ENCODE data around the gene FBXO39. TPM values are rescaled to one million over a fixed set of nuclear protein-coding genes. Genes with fewer than 3 reads are reported as not detected.
A peak's percentile ranks its signal among the peaks of the same experiment; 100 is the strongest.
"Not testable (repeated sequence)": the region's sequence is repeated elsewhere in the genome, so short reads cannot be mapped to it uniquely, and the experiment has no call there.

The FBXO39 gene
- total RNA-seq, 2 donors from 2014 or later = 0.49 TPM; not detected in 1

- Histone ChIP-seq H3K27ac (peak overlapping the region in 1 of 2 donors; percentile 72), H3K36me3 (peaks cover 14% of the 10 kb centered on the region), H3K4me3 (peak overlapping the region; percentile 77), H3K9me3 (no peaks in the 10 kb centered on the region), H3K4me1 (ENCODE audit: control insufficient read depth in 1 of 2, low read depth in 2 of 2) (peaks cover 6 to 46% of the 10 kb centered on the region in 2 donors), H3K27me3 (replicated peaks; ENCODE audit: insufficient read depth) (no peaks in the 10 kb centered on the region)
- TF ChIP-seq CTCF (IDR thresholded peaks at IDR 0.05) = no peak
- ATAC-seq (ENCODE audit: insufficient number of reproducible peaks, low FRiP score, low read depth) (no peak), DNase-seq (ENCODE audit: low spot score) (no peak)
Observed at GRCh38 chr17:6756425-6757031, 19.5 kb upstream of the FBXO39 start.

GRCh38 chr17:6757747-6758146, 18.3 kb upstream of the FBXO39 start:
- H3K27ac ChIP-seq = no peak overlapping the region
- H3K4me3 ChIP-seq = no peak overlapping the region
- H3K36me3 ChIP-seq = peaks cover 15% of the 10 kb centered on the region
- H3K9me3 ChIP-seq = no peaks in the 10 kb centered on the region
- DNase-seq (ENCODE audit: low spot score) (no peak), ATAC-seq (ENCODE audit: insufficient number of reproducible peaks, low FRiP score, low read depth) (no peak)
- H3K27me3 ChIP-seq (replicated peaks; ENCODE audit: insufficient read depth) = no peaks in the 10 kb centered on the region
- TF ChIP-seq CTCF (IDR thresholded peaks at IDR 0.05) = no peak
- peaks cover 6 to 34% of the 10 kb centered on the region in 2 donors for H3K4me1 ChIP-seq (ENCODE audit: control insufficient read depth in 1 of 2, low read depth in 2 of 2)

GRCh38 chr17:6761779-6762178, 14.2 kb upstream of the FBXO39 start:
- no peak for ATAC-seq (ENCODE audit: insufficient number of reproducible peaks, low FRiP score, low read depth)
- Histone ChIP-seq H3K9me3 (no peaks in the 10 kb centered on the region), H3K36me3 (peaks cover 42% of the 10 kb centered on the region), H3K27me3 (replicated peaks; ENCODE audit: insufficient read depth) (no peaks in the 10 kb centered on the region), H3K27ac (no peak overlapping the region), H3K4me3 (no peak overlapping the region), H3K4me1 (ENCODE audit: control insufficient read depth in 1 of 2, low read depth in 2 of 2) (peaks cover 0 to 10% of the 10 kb centered on the region in 2 donors)
- no peak for TF ChIP-seq CTCF (IDR thresholded peaks at IDR 0.05)
- no peak for DNase-seq (ENCODE audit: low spot score)

GRCh38 chr17:6768447-6768846, 7.6 kb upstream of the FBXO39 start:
- H3K27me3 ChIP-seq (replicated peaks; ENCODE audit: insufficient read depth) = no peaks in the 10 kb centered on the region
- H3K27ac ChIP-seq = no peak overlapping the region
- peaks cover 13% of the 10 kb centered on the region for H3K9me3 ChIP-seq
- no peak for TF ChIP-seq CTCF (IDR thresholded peaks at IDR 0.05)
- ATAC-seq (ENCODE audit: insufficient number of reproducible peaks, low FRiP score, low read depth) (no peak), DNase-seq (ENCODE audit: low spot score) (no peak)
- no peaks in the 10 kb centered on the region for H3K4me1 ChIP-seq (ENCODE audit: control insufficient read depth in 1 of 2, low read depth in 2 of 2)
- no peak overlapping the region for H3K4me3 ChIP-seq
- peaks cover 82% of the 10 kb centered on the region for H3K36me3 ChIP-seq

- no peak overlapping the region for H3K4me3 ChIP-seq
- no peak for TF ChIP-seq CTCF (IDR thresholded peaks at IDR 0.05)
- no peak overlapping the region for H3K27ac ChIP-seq
- no peak for ATAC-seq (ENCODE audit: insufficient number of reproducible peaks, low FRiP score, low read depth)
- no peak for DNase-seq (ENCODE audit: low spot score)
- peaks cover 29% of the 10 kb centered on the region for H3K9me3 ChIP-seq
- no peaks in the 10 kb centered on the region for H3K27me3 ChIP-seq (replicated peaks; ENCODE audit: insufficient read depth)
- peaks cover 57% of the 10 kb centered on the region for H3K36me3 ChIP-seq
- no peaks in the 10 kb centered on the region for H3K4me1 ChIP-seq (ENCODE audit: control insufficient read depth in 1 of 2, low read depth in 2 of 2)
Observed at GRCh38 chr17:6772016-6772415, 4.0 kb upstream of the FBXO39 start.

- ATAC-seq (ENCODE audit: insufficient number of reproducible peaks, low FRiP score, low read depth); H3K27me3 ChIP-seq (replicated peaks; ENCODE audit: insufficient read depth); H3K4me3 ChIP-seq; H3K27ac ChIP-seq; DNase-seq (ENCODE audit: low spot score); H3K4me1 ChIP-seq (ENCODE audit: control insufficient read depth in 1 of 2, low read depth in 2 of 2): not testable (repeated sequence)
- peaks cover 19% of the 10 kb centered on the region for H3K9me3 ChIP-seq
- H3K36me3 ChIP-seq = peaks cover 34% of the 10 kb centered on the region
Observed at GRCh38 chr17:6774906-6775305, 1.1 kb upstream of the FBXO39 start.

All from thoracic aorta (tissue), 2 donors.